Gastroesophageal sphincter (tissue), 4 donors: Measurements from ENCODE around the gene ACTR3. TPM values are rescaled to one million over a fixed set of nuclear protein-coding genes. Genes with fewer than 3 reads are reported as not detected.

Source experiments
- ATAC-seq: fragments of 150-250 bp; one replicate; pipeline ENCODE4 v1.9.1; 2016; ENCODE audit warnings: mild to moderate bottlenecking, moderate library complexity
- H3K27ac ChIP-seq, 4 donors: fragments of 200-600 bp; sonication (generic) in 3 of 4; 1 replicate in 3 of 4; 2 replicates in 1 of 4; pipeline ENCODE4 v1.5.1; 2016 to 2019
- H3K27me3 ChIP-seq: fragments of 200-600 bp; sonication (generic); one replicate; pipeline ENCODE4 v1.5.1; 2019
- H3K36me3 ChIP-seq, 2 donors: fragments of 200-600 bp; sonication (generic); one replicate each; pipeline ENCODE4 v1.5.1; 2019; ENCODE audit warnings: control low read depth in 1 of 2
- H3K4me1 ChIP-seq, 3 donors: fragments of 200-600 bp; sonication (generic); 1 replicate in 2 of 3; 2 replicates in 1 of 3; pipeline ENCODE4 v1.5.1; 2016 to 2019; ENCODE audit warnings: control low read depth in 2 of 3
- H3K4me3 ChIP-seq, 2 donors: fragments of 200-600 bp; sonication (generic); one replicate each; pipeline ENCODE4 v1.5.1; 2019; ENCODE audit warnings: mild to moderate bottlenecking in 1 of 2, moderate library complexity in 1 of 2
- H3K9me3 ChIP-seq, 3 donors: fragments of 200-600 bp; sonication (generic); one replicate each; pipeline ENCODE4 v1.5.1; 2017 to 2019; ENCODE audit warnings: control low read depth in 2 of 3
- CTCF ChIP-seq, 4 experiments: fragments of 200-600 bp in 2 of 4; fragments of 450-650 bp in 2 of 4; sonication (generic) in 1 of 4; IDR thresholded peaks; one replicate each; pipeline ENCODE4 v1.5.1; 2017 to 2019; ENCODE audit warnings: antibody characterized with exemption in 4 of 4, mild to moderate bottlenecking in 2 of 4, moderate library complexity in 2 of 4
- EP300 ChIP-seq: sonication (generic); formaldehyde crosslinking; IDR thresholded peaks from one replicate; pipeline ENCODE4 v1.6.1; 2017; ENCODE audit warnings: antibody characterized with exemption, mild to moderate bottlenecking
- POLR2A ChIP-seq, 2 donors: fragments of 450-650 bp; IDR thresholded peaks; one replicate each; pipeline ENCODE4 v1.6.1; 2017; ENCODE audit warnings: antibody characterized with exemption in 2 of 2, mild to moderate bottlenecking in 2 of 2, moderate library complexity in 1 of 2
- POLR2AphosphoS5 ChIP-seq: sonication (generic); formaldehyde crosslinking; IDR thresholded peaks from one replicate; pipeline ENCODE4 v1.6.1; 2017; ENCODE audit warnings: antibody characterized with exemption
- WGBS, 2 donors: methylation state at CpG; one replicate each; pipeline ENCODE4 v1.1.5; 2018; ENCODE audit warnings: low coverage in 1 of 2; 5-methylcytosine and 5-hydroxymethylcytosine counted together
- small RNA-seq, 4 donors: library from RNA; depleted of rRNA; stranded (forward); fragments of <200 nt; gene quantifications; one replicate each; pipeline ENCODE3, GENCODE V24; 2016
- total RNA-seq, 4 donors: library from RNA; depleted of rRNA; stranded (reverse); fragments of >200 nt; gene quantifications; one replicate each; pipeline ENCODE4 v1.1.0, GENCODE V29; 2016

The ACTR3 gene
- total RNA-seq, 4 donors from 2014 or later = 181 to 266 (median 200) TPM

DNA sequence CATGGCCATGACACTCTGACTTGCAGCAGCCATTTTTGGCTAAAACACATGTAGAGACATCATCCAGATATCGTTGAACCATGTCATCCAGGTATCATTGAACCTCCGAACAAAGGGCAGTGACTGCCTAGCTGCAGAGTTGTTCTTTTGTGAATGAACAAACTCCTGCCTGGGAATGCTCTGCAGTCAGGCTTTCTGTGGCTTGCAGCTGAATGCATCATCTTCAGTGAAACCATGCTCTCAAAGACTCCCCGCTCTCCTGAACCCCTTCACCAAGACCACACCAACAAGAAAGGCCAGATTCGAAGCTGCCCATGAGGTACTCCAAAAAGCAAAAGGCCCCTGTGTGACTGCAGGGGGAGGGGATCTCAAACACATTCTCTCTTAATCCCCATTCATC, 118.8 kb downstream of the ACTR3 start:
- Histone ChIP-seq H3K27me3 (peaks cover 4% of the 10 kb centered on the region), H3K27ac (no peak overlapping the region), H3K9me3 (no peaks in the 10 kb centered on the region), H3K4me3 (no peak overlapping the region), H3K4me1 (no peaks in the 10 kb centered on the region), H3K36me3 (no peaks in the 10 kb centered on the region)
- 89% methylated on average over 2 to 3 of the region's 4 CpGs for WGBS, 2 donors
- TF ChIP-seq POLR2A (IDR thresholded peaks at IDR 0.05) = no peak
- no peak for TF ChIP-seq EP300
- no peak for TF ChIP-seq POLR2AphosphoS5
- no peak for TF ChIP-seq CTCF (IDR thresholded peaks at IDR 0.05)
- ATAC-seq = no peak

GRCh38 chr2:114009205-114009944, 119.5 kb downstream of the ACTR3 start:
- 70 to 83% methylated on average over 7 of the region's 7 CpGs for WGBS, 2 donors
- ATAC-seq = no peak
- TF ChIP-seq EP300 (no peak), CTCF (IDR thresholded peaks at IDR 0.05) (no peak), POLR2AphosphoS5 (no peak), POLR2A (IDR thresholded peaks at IDR 0.05) (no peak)
- Histone ChIP-seq H3K9me3 (peaks cover 0 to 6% (median 0%) of the 10 kb centered on the region in 3 donors), H3K4me3 (no peak overlapping the region), H3K27ac (no peak overlapping the region), H3K4me1 (no peaks in the 10 kb centered on the region), H3K27me3 (peaks cover 3% of the 10 kb centered on the region), H3K36me3 (no peaks in the 10 kb centered on the region)

DNA sequence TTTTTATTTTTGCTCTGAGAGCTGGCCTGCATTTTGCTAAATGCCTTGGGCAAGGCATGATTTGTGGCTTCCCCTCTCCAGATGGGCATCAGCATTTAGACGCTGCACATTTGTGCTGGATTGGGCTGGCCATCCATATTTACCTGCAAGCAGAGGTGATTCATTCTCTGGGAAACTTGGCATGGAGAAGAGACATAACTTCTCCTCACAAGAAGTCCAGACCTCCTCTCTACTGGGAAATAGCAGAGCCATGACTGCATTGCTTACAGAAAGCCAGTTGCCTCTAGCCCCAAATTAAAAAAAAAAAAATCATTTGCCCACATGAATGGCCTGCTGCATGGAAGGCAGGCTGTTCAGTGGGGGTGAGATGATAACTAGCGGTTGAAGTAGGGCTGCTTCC, 120.1 kb downstream of the ACTR3 start:
- WGBS, 2 donors = 86 to 94% methylated on average over 1 to 2 of the region's 2 CpGs
- H3K4me3 ChIP-seq = no peak overlapping the region
- no peaks in the 10 kb centered on the region for H3K27me3 ChIP-seq
- no peak overlapping the region for H3K27ac ChIP-seq
- TF ChIP-seq CTCF (IDR thresholded peaks at IDR 0.05) (no peak), EP300 (no peak), POLR2AphosphoS5 (no peak), POLR2A (IDR thresholded peaks at IDR 0.05) (no peak)
- H3K9me3 ChIP-seq = peaks cover 0 to 6% (median 0%) of the 10 kb centered on the region in 3 donors
- no peaks in the 10 kb centered on the region for H3K4me1 ChIP-seq
- ATAC-seq = no peak
- H3K36me3 ChIP-seq = no peaks in the 10 kb centered on the region

GRCh38 chr2:114011713-114012112, 121.8 kb downstream of the ACTR3 start:
- H3K36me3 ChIP-seq = no peaks in the 10 kb centered on the region
- no peak overlapping the region for H3K27ac ChIP-seq
- H3K27me3 ChIP-seq = no peaks in the 10 kb centered on the region
- no peak for ATAC-seq
- WGBS, 2 donors = 80 to 83% methylated on average over 1 to 4 of the region's 4 CpGs
- H3K9me3 ChIP-seq = peaks cover 0 to 6% (median 0%) of the 10 kb centered on the region in 3 donors
- H3K4me1 ChIP-seq = no peaks in the 10 kb centered on the region
- H3K4me3 ChIP-seq = no peak overlapping the region
- TF ChIP-seq CTCF (IDR thresholded peaks at IDR 0.05) (no peak), EP300 (no peak), POLR2AphosphoS5 (no peak), POLR2A (IDR thresholded peaks at IDR 0.05) (no peak)

Small RNA genes within 50 kb of the gene (small RNA-seq; reads per million reads assigned to genes)
- 0 reads per million in 4 donors for gene RF00012

Other genes with a start within 250 kb of the ACTR3 start
- 10 to 100 TPM; 42.5 to 90.3 (median 49.2) TPM for gene SLC35F5, start 133.4 kb upstream of the ACTR3 start, total RNA-seq